ENCODE results near the gene C6orf47. TPM values are rescaled to one million over a fixed set of nuclear protein-coding genes. Genes with fewer than 3 reads are reported as not detected.

Gene C6orf47
- polyA plus RNA-seq, 1 of the 3 experiments (the other 2 are of a cell fraction): 10.3 TPM

DNA sequence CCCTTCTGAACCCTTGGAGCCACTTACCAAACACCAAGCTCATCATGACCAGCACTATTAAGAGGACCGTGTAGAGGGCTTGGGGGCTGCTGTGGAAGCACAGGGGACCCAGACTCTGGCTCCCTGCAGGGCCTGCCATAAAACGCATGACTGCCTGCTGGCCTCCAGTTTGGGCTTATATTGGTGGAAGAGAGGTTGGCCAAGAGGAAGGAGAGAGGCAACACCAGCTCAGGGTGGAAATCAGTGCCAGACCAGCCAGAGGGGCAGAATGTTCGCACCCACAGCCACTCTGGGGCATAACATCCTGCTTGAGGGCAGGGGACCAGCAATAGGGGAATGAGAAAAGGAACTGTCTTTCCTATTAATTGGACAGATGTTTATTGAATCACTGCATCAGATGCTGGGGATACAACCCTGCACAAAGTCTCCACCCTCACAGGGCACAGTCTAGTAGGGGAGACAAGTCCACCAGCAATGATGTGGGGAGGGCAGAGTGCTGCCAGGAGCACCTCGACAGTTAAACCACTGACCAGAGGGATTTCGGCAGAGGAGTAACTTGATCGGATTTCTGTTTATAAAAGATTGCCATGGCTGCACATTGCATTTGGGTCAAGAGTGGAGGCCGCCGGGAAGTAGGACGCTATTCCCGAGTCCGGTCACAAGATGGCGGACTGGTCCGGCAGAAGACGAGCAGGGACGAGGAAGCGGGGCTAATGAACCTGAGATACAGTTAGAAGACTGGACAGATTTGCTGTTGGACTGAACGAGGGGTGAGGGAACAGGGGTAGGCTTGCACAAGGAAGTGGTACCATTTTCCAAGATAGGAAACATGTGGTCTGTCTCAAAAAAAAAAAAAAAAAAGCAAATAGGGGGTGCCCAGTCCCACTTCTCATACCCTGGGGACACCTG lies 19.9 kb upstream of the C6orf47 start, which contains the start of gene LY6G5C:
Gene LY6G5C (minus strand): TSS at position 842 of the 909 bp plus-strand sequence. CDS start 694 bp downstream, at position 148.
- peak within 1 kb of the TSS; percentile 85 for H2AFZ ChIP-seq (ENCODE audit: low read depth)
- peak; percentile 88 for DNase-seq
- H3K4me1 ChIP-seq (ENCODE audit: control insufficient read depth in 1 of 2, insufficient read depth in 2 of 2, low read depth in 1 of 2, low read length in 1 of 2): peaks cover 3 to 7% of the 10 kb centered on the region in 2 experiments; a peak in 2 of 4 replicates
- peak; percentile 56; the same call in 1 of the 2 replicates for TF ChIP-seq MXI1 (IDR thresholded peaks at IDR 0.05; ENCODE audit: low read depth, low read length)
- TF ChIP-seq, protein P1, sequence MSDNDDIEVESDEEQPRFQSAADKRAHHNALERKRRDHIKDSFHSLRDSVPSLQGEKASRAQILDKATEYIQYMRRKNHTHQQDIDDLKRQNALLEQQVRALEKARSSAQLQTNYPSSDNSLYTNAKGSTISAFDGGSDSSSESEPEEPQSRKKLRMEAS (IDR thresholded peaks at IDR 0.05; ENCODE audit: low read depth): no peak
- peak; percentile 96 for TF ChIP-seq RAD21 (IDR thresholded peaks at IDR 0.05; ENCODE audit: low read length)
- TF ChIP-seq, protein P2, sequence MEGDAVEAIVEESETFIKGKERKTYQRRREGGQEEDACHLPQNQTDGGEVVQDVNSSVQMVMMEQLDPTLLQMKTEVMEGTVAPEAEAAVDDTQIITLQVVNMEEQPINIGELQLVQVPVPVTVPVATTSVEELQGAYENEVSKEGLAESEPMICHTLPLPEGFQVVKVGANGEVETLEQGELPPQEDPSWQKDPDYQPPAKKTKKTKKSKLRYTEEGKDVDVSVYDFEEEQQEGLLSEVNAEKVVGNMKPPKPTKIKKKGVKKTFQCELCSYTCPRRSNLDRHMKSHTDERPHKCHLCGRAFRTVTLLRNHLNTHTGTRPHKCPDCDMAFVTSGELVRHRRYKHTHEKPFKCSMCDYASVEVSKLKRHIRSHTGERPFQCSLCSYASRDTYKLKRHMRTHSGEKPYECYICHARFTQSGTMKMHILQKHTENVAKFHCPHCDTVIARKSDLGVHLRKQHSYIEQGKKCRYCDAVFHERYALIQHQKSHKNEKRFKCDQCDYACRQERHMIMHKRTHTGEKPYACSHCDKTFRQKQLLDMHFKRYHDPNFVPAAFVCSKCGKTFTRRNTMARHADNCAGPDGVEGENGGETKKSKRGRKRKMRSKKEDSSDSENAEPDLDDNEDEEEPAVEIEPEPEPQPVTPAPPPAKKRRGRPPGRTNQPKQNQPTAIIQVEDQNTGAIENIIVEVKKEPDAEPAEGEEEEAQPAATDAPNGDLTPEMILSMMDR (IDR thresholded peaks at IDR 0.05): peak; percentile 69
- no peak for TF ChIP-seq TCF12 (IDR thresholded peaks at IDR 0.05)
- 0 out of 2 replicates have a peak, but pooled peaks have one; percentile 22 for TF ChIP-seq YY1 (IDR thresholded peaks at IDR 0.05; ENCODE audit: low read depth)
- TF ChIP-seq SIN3A (IDR thresholded peaks at IDR 0.05; ENCODE audit: borderline replicate concordance, low read depth, low read length): 0 out of 2 replicates have a peak, but pooled peaks have one; percentile 60
- peak; percentile 91 for TF ChIP-seq SMC3 (IDR thresholded peaks at IDR 0.05; ENCODE audit: low read depth, low read length)
- no peaks in the 10 kb centered on the region for H4K20me1 ChIP-seq (ENCODE audit: insufficient read depth)
- no peaks in the 10 kb centered on the region for H3K9me2 ChIP-seq
- WGBS (ENCODE audit: low lambda C conversion rate): 11% methylated on average over 17 of the region's 17 CpGs
- H3F3A ChIP-seq (replicated peaks; ENCODE audit: insufficient read depth): peaks cover 2% of the 10 kb centered on the region
- H3K79me2 ChIP-seq (ENCODE audit: insufficient read depth): no peaks in the 10 kb centered on the region
- POLR2A ChIA-PET: interaction anchor here (0.7 kb wide), 1 partner anchor 220 kb away, joined by 3 read pairs; no protein-coding TSS in a partner anchor
- peak within 1 kb of the TSS in 1 of 2 experiments; percentile 31; a peak in 1 of 4 replicates for H3K4me3 ChIP-seq (ENCODE audit: low read depth in 2 of 2, low read length in 1 of 2)
- H3K4me2 ChIP-seq: peak within 1 kb of the TSS; percentile 46
- peak within 1 kb of the TSS in 1 of 2 experiments; percentile 31; a peak in 1 of 4 replicates for H3K27ac ChIP-seq (ENCODE audit: low read depth in 2 of 2, low read length in 1 of 2)
- no peaks in the 10 kb centered on the region for H3K9me3 ChIP-seq
- no peaks in the 10 kb centered on the region for H3K27me3 ChIP-seq (ENCODE audit: insufficient read depth)
- no peaks in the 10 kb centered on the region for H3K36me3 ChIP-seq (replicated peaks in 1 of 2; ENCODE audit: control insufficient read depth in 1 of 2, insufficient read depth in 2 of 2, low read length in 1 of 2)
- H3K9ac ChIP-seq: no peak within 1 kb of the TSS
- CTCF ChIA-PET: interaction anchor here (0.6 to 3.2 kb wide), 27 partner anchors 9 to 371 kb away, joined by 3 to 29 read pairs (median 4); partner anchors contain the start of genes GPANK1, LY6G5B, MSH5 and NEU1

DNA sequence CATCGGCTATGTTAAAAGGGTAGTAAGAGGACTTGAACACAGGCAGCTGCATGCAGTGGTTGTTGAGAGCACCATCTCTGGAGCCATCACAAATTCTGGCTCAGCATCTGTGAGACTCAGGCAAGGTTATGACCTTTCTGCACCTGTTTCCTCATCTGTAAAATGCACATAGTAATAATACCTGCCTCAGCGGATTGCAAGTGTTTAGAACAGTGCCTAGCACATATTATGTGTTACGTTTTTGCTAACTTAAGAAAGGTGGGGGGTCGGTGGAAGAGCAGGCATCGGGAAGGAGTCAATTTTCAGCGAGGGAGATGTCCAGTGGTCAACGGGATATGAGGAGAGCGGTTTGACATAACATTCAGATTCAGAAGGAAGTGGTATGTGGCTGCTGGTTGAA lies 17.4 kb upstream of the C6orf47 start:
- no peak for DNase-seq
- Histone ChIP-seq H2AFZ (ENCODE audit: low read depth) (no peak overlapping the region), H3K4me1 (ENCODE audit: control insufficient read depth in 1 of 2, insufficient read depth in 2 of 2, low read depth in 1 of 2, low read length in 1 of 2) (peaks cover 3 to 7% of the 10 kb centered on the region in 2 experiments; a peak in 2 of 4 replicates), H3K27me3 (ENCODE audit: insufficient read depth) (no peaks in the 10 kb centered on the region), H3K9me3 (no peaks in the 10 kb centered on the region), H3K9me2 (no peaks in the 10 kb centered on the region), H3K36me3 (replicated peaks in 1 of 2; ENCODE audit: control insufficient read depth in 1 of 2, insufficient read depth in 2 of 2, low read length in 1 of 2) (peaks cover 0 to 3% of the 10 kb centered on the region in 2 experiments), H3K4me2 (no peak overlapping the region), H3K9ac (no peak overlapping the region), H3F3A (replicated peaks; ENCODE audit: insufficient read depth) (peaks cover 12% of the 10 kb centered on the region), H3K79me2 (ENCODE audit: insufficient read depth) (no peaks in the 10 kb centered on the region), H3K27ac (ENCODE audit: low read depth in 2 of 2, low read length in 1 of 2) (no peak overlapping the region), H3K4me3 (ENCODE audit: low read depth in 2 of 2, low read length in 1 of 2) (no peak overlapping the region), H4K20me1 (ENCODE audit: insufficient read depth) (no peaks in the 10 kb centered on the region)
- 69% methylated on average over 8 of the region's 8 CpGs for WGBS (ENCODE audit: low lambda C conversion rate)
- TF ChIP-seq, protein P3, sequence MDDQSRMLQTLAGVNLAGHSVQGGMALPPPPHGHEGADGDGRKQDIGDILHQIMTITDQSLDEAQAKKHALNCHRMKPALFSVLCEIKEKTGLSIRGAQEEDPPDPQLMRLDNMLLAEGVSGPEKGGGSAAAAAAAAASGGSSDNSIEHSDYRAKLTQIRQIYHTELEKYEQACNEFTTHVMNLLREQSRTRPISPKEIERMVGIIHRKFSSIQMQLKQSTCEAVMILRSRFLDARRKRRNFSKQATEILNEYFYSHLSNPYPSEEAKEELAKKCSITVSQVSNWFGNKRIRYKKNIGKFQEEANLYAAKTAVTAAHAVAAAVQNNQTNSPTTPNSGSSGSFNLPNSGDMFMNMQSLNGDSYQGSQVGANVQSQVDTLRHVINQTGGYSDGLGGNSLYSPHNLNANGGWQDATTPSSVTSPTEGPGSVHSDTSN (IDR thresholded peaks at IDR 0.05): no peak
- TF ChIP-seq, protein P4, sequence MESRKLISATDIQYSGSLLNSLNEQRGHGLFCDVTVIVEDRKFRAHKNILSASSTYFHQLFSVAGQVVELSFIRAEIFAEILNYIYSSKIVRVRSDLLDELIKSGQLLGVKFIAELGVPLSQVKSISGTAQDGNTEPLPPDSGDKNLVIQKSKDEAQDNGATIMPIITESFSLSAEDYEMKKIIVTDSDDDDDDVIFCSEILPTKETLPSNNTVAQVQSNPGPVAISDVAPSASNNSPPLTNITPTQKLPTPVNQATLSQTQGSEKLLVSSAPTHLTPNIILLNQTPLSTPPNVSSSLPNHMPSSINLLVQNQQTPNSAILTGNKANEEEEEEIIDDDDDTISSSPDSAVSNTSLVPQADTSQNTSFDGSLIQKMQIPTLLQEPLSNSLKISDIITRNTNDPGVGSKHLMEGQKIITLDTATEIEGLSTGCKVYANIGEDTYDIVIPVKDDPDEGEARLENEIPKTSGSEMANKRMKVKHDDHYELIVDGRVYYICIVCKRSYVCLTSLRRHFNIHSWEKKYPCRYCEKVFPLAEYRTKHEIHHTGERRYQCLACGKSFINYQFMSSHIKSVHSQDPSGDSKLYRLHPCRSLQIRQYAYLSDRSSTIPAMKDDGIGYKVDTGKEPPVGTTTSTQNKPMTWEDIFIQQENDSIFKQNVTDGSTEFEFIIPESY (IDR thresholded peaks at IDR 0.05; ENCODE audit: borderline replicate concordance, low read depth): no peak
- TF ChIP-seq CHD2 (IDR thresholded peaks at IDR 0.05; ENCODE audit: low read length, partially characterized antibody) (no peak), RFX5 (IDR thresholded peaks at IDR 0.05; ENCODE audit: low read length) (no peak), NRF1 (IDR thresholded peaks at IDR 0.05; ENCODE audit: low read depth, low read length) (no peak), RCOR1 (IDR thresholded peaks at IDR 0.05; ENCODE audit: low read length) (no peak), FOXJ3 (CRISPR knock-in tag; IDR thresholded peaks at IDR 0.05) (no peak), GABPA (IDR thresholded peaks at IDR 0.05; ENCODE audit: low read depth) (no peak), TCF12 (IDR thresholded peaks at IDR 0.05) (no peak), YY1 (IDR thresholded peaks at IDR 0.05; ENCODE audit: low read depth) (no peak), RAD21 (IDR thresholded peaks at IDR 0.05; ENCODE audit: low read length) (no peak), POLR2AphosphoS5 (IDR thresholded peaks at IDR 0.05; ENCODE audit: low read depth, low read length) (no peak), FOXM1 (IDR thresholded peaks at IDR 0.05; ENCODE audit: low read depth) (no peak)
- TF ChIP-seq, protein P5, sequence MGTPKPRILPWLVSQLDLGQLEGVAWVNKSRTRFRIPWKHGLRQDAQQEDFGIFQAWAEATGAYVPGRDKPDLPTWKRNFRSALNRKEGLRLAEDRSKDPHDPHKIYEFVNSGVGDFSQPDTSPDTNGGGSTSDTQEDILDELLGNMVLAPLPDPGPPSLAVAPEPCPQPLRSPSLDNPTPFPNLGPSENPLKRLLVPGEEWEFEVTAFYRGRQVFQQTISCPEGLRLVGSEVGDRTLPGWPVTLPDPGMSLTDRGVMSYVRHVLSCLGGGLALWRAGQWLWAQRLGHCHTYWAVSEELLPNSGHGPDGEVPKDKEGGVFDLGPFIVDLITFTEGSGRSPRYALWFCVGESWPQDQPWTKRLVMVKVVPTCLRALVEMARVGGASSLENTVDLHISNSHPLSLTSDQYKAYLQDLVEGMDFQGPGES (IDR thresholded peaks at IDR 0.05; ENCODE audit: low read depth, low read length): no peak
- CTCF ChIA-PET: interaction anchor here (2.1 kb wide), 1 partner anchor 152 kb away, joined by 9 read pairs; no protein-coding TSS in a partner anchor
- POLR2A ChIA-PET: no interaction called here
